ENCODE measurements around the gene NPTN.

DNA sequence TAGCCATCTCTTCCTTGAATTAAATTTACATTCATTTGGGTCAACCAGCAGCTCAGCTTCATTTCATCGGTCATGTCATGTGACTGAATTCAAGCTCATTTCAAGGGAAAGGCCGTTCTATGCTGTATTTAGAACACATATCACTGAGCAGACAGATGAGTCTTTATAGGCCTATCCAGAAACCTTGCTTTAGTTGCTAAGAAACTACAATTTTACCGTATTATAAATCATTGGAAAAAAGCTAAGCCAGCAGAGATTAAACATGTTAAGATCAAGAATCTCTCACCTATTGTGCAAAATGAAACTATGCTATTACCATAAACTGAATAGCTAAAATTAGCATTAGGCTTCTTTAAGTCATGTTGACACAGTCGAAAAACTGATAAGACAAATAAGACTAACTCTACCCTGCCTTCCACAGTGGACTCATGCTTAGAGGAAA, 2.2 kb downstream of the NPTN start:
- no peak for TF ChIP-seq CTCF (IDR thresholded peaks at IDR 0.05)
- no peak for TF ChIP-seq POLR2A (IDR thresholded peaks at IDR 0.05)
